GM20431 (cell line): Measurements from ENCODE around the gene ZMYND8.

Source experiments
- in situ Hi-C: fragments of 300-500 bp; cut with MseI, MboI; formaldehyde crosslinking; loops from one replicate; pipeline ENCODE4 v1.15.0; 2020; ENCODE audit warnings: low sequenced_read_pairs; ENCODE audit not compliant: unreplicated experiment

The ZMYND8 gene

DNA sequence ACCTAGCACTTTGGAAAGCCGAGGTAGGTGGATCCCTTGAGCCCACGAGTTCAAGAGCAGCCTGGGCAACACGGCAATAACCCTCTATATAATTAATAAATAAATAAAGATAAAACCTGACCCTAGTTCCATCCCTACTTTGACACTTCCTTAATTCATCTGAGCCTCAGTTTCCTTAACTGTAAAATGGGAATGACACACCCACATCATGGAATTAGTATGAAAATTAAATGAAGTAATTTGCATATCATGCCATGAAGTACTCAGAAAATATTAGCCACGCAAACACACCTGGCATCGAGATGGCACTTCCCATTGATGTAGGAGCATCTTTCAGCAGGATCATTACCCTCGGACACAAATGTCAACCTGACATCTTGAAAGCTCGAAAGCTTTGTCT lies 19.1 kb downstream of the ZMYND8 start:
- in situ Hi-C loops = no loop called here

GRCh38 chr20:47336129-47336754 lies 20.3 kb downstream of the ZMYND8 start:
- in situ Hi-C loops = no loop called here

DNA sequence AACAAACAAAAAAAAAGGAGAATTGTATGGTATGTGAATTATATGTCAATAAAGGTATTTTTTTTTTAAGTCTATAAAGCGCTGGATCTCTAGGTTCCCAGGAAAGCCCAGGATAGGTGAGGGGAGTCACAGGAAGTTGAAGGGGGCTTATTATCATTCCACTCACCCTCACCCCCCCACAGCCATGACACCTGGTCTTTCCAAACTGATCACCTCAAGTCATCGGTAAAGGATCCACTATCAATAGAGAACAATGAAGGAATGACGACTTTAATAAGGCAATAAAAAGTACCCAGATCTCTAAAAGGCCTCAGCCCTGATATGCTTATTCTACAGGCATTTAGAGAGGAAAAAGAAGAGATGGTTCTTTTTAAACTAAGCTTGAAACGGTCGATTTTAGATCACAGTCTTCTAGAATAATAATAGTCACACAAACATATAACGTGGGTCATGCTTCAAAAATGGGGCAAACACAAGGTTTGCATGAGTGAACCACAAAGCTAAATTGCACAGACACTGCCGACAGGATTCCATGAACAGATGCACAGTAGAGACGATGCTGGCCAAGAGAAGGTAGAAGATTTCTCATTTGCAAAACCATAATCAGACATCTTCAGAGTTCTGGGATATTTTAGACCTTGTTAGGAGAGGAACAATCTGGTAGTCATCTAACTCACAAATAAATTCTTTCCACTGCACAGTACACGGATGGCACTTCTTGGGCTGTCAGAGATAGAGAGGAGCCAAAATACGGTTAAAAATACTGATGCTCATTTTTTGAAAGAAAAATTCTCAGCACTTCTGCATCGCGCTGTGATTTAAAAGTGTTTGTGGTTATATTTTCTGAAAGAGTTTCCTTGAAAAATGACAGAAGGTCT lies 21.0 kb downstream of the ZMYND8 start:
- in situ Hi-C loops = no loop called here

GRCh38 chr20:47334022-47334551 lies 22.4 kb downstream of the ZMYND8 start:
- in situ Hi-C loops = no loop called here

- in situ Hi-C loops = no loop called here
These were observed 23.9 kb downstream of the ZMYND8 start for GRCh38 chr20:47332381-47333206.

- in situ Hi-C loops = no loop called here
These were observed 25.4 kb downstream of the ZMYND8 start for GRCh38 chr20:47330933-47331708.

- in situ Hi-C loops = no loop called here
These were observed 26.4 kb downstream of the ZMYND8 start for GRCh38 chr20:47330071-47330470.

GRCh38 chr20:47328129-47328528 lies 28.4 kb downstream of the ZMYND8 start:
- in situ Hi-C loops = no loop called here

- in situ Hi-C loops = no loop called here
These were observed 28.8 kb downstream of the ZMYND8 start for GRCh38 chr20:47327711-47328110.

DNA sequence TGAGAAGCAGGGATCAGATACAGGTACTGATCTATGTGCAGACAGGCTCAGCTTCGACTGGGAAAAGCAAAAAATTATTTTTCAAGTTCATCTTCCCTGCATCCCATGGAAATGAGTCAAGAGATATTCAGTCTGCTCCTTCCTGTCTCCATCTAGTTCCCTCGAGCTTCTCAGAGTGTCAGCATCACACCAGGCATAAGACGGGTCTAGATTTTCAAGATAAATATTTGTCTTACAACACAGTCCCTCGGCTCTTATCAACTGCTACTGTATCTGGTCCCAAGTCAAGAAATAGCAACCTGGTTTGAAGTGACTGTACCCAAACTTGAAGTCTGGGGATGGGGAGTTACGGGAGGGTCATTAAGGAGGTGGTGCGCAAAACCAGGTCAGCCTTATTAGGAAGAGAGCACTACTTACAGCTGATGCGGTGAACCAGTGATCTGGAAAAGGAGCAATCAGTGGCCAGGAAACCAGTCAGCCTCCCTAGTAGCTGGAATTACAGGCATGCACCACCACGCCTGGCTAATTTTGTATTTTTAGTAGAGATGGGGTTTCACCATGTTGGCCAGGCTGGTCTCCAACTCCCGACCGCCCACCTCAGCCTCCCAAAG lies 29.7 kb downstream of the ZMYND8 start:
- in situ Hi-C loops = no loop called here

DNA sequence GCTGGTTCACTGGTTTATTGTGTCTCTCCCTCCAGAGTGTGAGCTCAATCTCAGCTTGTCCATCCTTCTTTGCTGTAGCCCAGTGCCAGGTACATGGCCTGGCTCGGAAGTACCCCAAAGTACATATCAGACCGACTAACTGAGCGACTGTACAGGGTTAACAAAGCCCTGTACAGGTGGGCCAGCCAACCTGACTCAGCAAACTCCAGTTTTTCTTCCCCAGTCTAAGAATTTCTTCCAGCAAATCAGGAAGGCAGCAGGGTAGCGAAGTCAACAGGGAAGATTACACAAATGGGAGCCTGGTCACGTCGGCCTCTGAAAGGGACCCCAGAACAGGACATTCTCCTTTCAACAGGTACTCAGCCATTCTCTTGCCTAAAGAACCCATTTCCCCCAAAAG lies 31.3 kb downstream of the ZMYND8 start:
- in situ Hi-C loops = no loop called here

- in situ Hi-C loops = no loop called here
These were observed 35.3 kb downstream of the ZMYND8 start for GRCh38 chr20:47320990-47321805.

- in situ Hi-C loops = no loop called here
These were observed 36.8 kb downstream of the ZMYND8 start for GRCh38 chr20:47319517-47320252.

DNA sequence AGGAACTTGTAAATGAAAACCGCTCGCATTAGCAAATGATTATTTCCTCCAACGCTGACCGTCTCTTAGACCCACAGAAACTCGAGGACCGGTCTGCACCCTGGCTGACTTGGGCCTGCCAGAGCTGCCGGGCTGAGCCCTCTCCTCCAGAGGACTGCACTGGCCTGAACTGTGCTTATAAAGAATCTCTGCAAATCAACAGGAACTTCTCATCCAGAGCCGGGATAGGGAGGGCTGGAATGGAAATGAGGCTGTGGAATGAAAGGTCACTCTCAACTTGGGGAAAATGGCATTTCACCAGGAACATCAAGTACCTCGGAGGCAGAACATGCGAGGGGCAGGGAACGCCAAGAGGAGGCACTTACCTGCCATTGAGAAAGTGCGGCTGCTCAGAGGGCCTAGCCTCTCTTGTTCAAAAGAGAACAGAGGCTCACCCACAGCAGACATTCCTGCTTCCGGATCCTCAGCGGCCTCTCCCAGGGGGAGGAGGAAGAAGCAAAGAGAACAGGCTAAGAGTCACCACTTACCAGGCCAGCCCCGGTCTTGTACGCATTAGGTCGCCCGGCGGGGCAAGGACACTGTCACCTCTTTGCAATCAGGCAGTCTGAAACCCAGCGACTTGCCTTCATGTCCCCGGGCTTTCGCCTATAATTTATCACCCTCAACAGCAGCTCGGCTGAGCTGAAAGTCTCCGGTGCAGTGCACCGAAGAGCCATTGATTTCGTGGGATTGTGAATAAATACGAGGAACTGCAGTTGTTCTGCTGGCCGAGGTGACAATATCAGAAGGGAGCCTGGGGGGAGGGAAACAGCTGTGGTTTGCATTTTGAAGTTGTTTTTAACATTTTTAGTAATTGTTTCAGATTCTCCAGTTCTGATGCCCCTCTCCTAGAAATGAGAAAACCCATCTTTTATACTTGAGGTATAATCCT lies 37.6 kb downstream of the ZMYND8 start:
- in situ Hi-C loops = no loop called here

DNA sequence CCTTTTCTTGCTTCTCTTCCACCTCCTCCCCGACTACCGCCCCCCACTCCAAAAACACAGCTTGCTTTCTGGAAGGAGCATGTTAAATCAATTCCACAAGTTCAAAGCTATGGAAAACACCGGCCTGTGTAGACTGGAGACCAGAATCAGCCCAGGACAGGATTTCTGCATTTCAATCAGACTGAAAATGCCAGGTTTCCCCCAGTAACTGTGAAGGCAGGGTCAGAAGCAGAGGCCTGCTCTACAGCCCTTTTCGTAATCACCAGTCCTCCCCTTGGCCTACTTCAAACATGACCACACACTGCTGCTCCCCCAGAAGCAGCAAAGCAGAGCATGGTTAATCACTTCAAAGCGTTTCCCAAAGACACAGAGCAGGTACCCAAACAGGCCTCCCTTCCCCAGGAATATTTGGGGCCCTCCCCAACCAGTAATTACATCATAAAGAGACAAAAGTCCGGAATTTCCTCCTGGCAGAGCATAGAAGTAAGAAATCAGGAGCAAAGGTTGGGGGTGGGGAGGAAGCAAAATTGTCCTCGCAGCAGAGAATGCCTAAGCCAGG lies 38.4 kb downstream of the ZMYND8 start:
- in situ Hi-C loops = no loop called here

DNA sequence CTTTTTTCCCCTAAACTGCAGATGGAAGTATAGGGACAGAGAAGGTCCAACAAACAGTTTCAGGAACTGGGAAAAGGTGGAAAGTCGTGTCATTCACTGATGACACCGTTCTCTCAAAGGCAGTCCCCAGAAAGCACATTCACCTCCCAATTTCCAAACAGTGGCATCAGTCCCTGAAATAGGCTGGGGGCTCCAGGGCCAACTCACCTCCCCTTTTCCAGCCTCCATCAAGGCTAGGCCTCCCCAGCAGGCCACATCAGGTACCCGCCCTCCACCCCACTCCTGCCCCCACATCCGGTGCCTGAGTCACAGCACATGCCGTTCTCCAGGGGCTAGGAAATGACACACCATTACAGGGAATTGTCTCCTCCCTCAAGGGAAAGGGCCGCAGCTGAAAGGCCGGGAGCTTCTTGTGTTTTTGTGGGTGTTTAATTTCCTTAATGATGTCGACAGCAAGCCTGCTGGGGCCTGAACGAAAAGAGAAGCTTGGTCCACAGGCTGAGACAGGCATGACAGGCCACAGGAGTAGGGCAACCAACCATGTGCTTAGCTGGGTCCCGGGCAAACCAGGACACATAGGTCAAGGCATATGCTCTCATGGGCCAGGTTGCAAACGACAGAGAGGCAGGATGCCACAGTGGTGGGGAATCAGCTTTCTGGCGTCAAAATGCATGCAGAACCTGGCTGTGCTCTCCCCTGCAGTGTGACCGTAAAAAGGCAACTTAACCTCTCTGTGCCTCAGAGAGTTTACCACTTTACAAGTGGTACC lies 39.2 kb downstream of the ZMYND8 start:
- in situ Hi-C loops = no loop called here
